ENCODE data around the gene MEGF6.

The MEGF6 gene

GRCh38 chr1:3453203-3453761 is 158.0 kb downstream of the MEGF6 start:
- no peak overlapping the region for H3K4me3 ChIP-seq (replicated peaks; ENCODE audit: low read depth, low read length)
- DNase-seq (ENCODE audit: extremely low read depth, low read depth) = no peak
- peak; percentile 90 for TF ChIP-seq CTCF (IDR thresholded peaks at IDR 0.05; ENCODE audit: low read depth, low read length, missing control alignments)

- H3K4me3 ChIP-seq (replicated peaks; ENCODE audit: low read depth, low read length) = no peak overlapping the region
- DNase-seq (ENCODE audit: extremely low read depth, low read depth) = no peak
- no peak for TF ChIP-seq CTCF (IDR thresholded peaks at IDR 0.05; ENCODE audit: low read depth, low read length, missing control alignments)
Observed at GRCh38 chr1:3452866-3453175, 158.5 kb downstream of the MEGF6 start.

- TF ChIP-seq CTCF (IDR thresholded peaks at IDR 0.05; ENCODE audit: low read depth, low read length, missing control alignments) = no peak
- no peak for DNase-seq (ENCODE audit: extremely low read depth, low read depth)
- H3K4me3 ChIP-seq (replicated peaks; ENCODE audit: low read depth, low read length) = no peak overlapping the region
Observed at GRCh38 chr1:3451994-3452865, 159.1 kb downstream of the MEGF6 start.

- DNase-seq (ENCODE audit: extremely low read depth, low read depth) = no peak
- no peak overlapping the region for H3K4me3 ChIP-seq (replicated peaks; ENCODE audit: low read depth, low read length)
- TF ChIP-seq CTCF (IDR thresholded peaks at IDR 0.05; ENCODE audit: low read depth, low read length, missing control alignments) = no peak
Observed at GRCh38 chr1:3450983-3451382, 160.3 kb downstream of the MEGF6 start.

GRCh38 chr1:3450202-3450863 is 161.0 kb downstream of the MEGF6 start:
- no peak overlapping the region for H3K4me3 ChIP-seq (replicated peaks; ENCODE audit: low read depth, low read length)
- no peak for TF ChIP-seq CTCF (IDR thresholded peaks at IDR 0.05; ENCODE audit: low read depth, low read length, missing control alignments)
- DNase-seq (ENCODE audit: extremely low read depth, low read depth) = no peak

- TF ChIP-seq CTCF (IDR thresholded peaks at IDR 0.05; ENCODE audit: low read depth, low read length, missing control alignments) = no peak
- H3K4me3 ChIP-seq (replicated peaks; ENCODE audit: low read depth, low read length) = no peak overlapping the region
- no peak for DNase-seq (ENCODE audit: extremely low read depth, low read depth)
Observed at GRCh38 chr1:3444736-3445135, 166.6 kb downstream of the MEGF6 start.

All from HFF-Myc (cell line).